Measurements from ENCODE around the gene PCNX4.

GRCh38 chr14:60179431-60179869, 87.7 kb downstream of the PCNX4 start:
- TF ChIP-seq POLR2A (IDR thresholded peaks at IDR 0.05) = no peak
- TF ChIP-seq, protein P1, sequence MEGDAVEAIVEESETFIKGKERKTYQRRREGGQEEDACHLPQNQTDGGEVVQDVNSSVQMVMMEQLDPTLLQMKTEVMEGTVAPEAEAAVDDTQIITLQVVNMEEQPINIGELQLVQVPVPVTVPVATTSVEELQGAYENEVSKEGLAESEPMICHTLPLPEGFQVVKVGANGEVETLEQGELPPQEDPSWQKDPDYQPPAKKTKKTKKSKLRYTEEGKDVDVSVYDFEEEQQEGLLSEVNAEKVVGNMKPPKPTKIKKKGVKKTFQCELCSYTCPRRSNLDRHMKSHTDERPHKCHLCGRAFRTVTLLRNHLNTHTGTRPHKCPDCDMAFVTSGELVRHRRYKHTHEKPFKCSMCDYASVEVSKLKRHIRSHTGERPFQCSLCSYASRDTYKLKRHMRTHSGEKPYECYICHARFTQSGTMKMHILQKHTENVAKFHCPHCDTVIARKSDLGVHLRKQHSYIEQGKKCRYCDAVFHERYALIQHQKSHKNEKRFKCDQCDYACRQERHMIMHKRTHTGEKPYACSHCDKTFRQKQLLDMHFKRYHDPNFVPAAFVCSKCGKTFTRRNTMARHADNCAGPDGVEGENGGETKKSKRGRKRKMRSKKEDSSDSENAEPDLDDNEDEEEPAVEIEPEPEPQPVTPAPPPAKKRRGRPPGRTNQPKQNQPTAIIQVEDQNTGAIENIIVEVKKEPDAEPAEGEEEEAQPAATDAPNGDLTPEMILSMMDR (IDR thresholded peaks at IDR 0.05) = no peak
- no peak for TF ChIP-seq EP300 (IDR thresholded peaks at IDR 0.05)
- TF ChIP-seq POLR2AphosphoS5 (IDR thresholded peaks at IDR 0.05) = no peak
